ENCODE data around the gene VSTM2B. TPM values are rescaled to one million over a fixed set of nuclear protein-coding genes. Genes with fewer than 3 reads are reported as not detected.
"Not testable (repeated sequence)": the region's sequence is repeated elsewhere in the genome, so short reads cannot be mapped to it uniquely, and the experiment has no call there.

VSTM2B gene
- total RNA-seq, result not detected in 2 replicates

GRCh38 chr19:29525901-29526729, at the start of gene VSTM2B:
TSS of gene VSTM2B (plus strand) at chr19:29525994. CDS start at chr19:29526584, 590 bp downstream.
- no peak for DNase-seq (ENCODE audit: low read depth in 2 of 2)

GRCh38 chr19:29476528-29476927, 49.3 kb upstream of the VSTM2B start:
- DNase-seq (ENCODE audit: low read depth in 2 of 2), result no peak

GRCh38 chr19:29477831-29478577, 47.8 kb upstream of the VSTM2B start:
- no peak for DNase-seq (ENCODE audit: low read depth in 2 of 2)

- DNase-seq (ENCODE audit: low read depth in 2 of 2), result no peak
Measured at GRCh38 chr19:29478578-29479565, 46.9 kb upstream of the VSTM2B start.

GRCh38 chr19:29479941-29480340, 45.9 kb upstream of the VSTM2B start:
- DNase-seq (ENCODE audit: low read depth in 2 of 2), result no peak

- DNase-seq (ENCODE audit: low read depth in 2 of 2), result no peak
Measured at GRCh38 chr19:29480507-29480906, 45.3 kb upstream of the VSTM2B start.

GRCh38 chr19:29482855-29483640, 42.7 kb upstream of the VSTM2B start:
- no peak for DNase-seq (ENCODE audit: low read depth in 2 of 2)

GRCh38 chr19:29483641-29483920, 42.2 kb upstream of the VSTM2B start:
- no peak for DNase-seq (ENCODE audit: low read depth in 2 of 2)

GRCh38 chr19:29483944-29484581, 41.7 kb upstream of the VSTM2B start:
- no peak for DNase-seq (ENCODE audit: low read depth in 2 of 2)

- DNase-seq (ENCODE audit: low read depth in 2 of 2), result no peak
Measured at GRCh38 chr19:29484876-29485275, 40.9 kb upstream of the VSTM2B start.

- DNase-seq (ENCODE audit: low read depth in 2 of 2), result no peak
Measured at GRCh38 chr19:29485293-29485692, 40.5 kb upstream of the VSTM2B start.

GRCh38 chr19:29486961-29487360, 38.8 kb upstream of the VSTM2B start:
- DNase-seq (ENCODE audit: low read depth in 2 of 2), result not testable (repeated sequence)

GRCh38 chr19:29487432-29487831, 38.4 kb upstream of the VSTM2B start:
- DNase-seq (ENCODE audit: low read depth in 2 of 2), result no peak

- DNase-seq (ENCODE audit: low read depth in 2 of 2), result no peak
Measured at GRCh38 chr19:29488316-29488715, 37.5 kb upstream of the VSTM2B start.

- DNase-seq (ENCODE audit: low read depth in 2 of 2), result no peak
Measured at GRCh38 chr19:29489172-29489951, 36.4 kb upstream of the VSTM2B start.

- no peak for DNase-seq (ENCODE audit: low read depth in 2 of 2)
Measured at GRCh38 chr19:29491491-29491890, 34.3 kb upstream of the VSTM2B start.

- DNase-seq (ENCODE audit: low read depth in 2 of 2), result no peak
Measured at GRCh38 chr19:29491995-29492577, 33.7 kb upstream of the VSTM2B start.

GRCh38 chr19:29492769-29493168, 33.0 kb upstream of the VSTM2B start:
- no peak for DNase-seq (ENCODE audit: low read depth in 2 of 2)

- no peak for DNase-seq (ENCODE audit: low read depth in 2 of 2)
Measured at GRCh38 chr19:29495091-29495490, 30.7 kb upstream of the VSTM2B start.
